WTC11 (cell line): ENCODE data around the gene FOXA2. TPM values are rescaled to one million over a fixed set of nuclear protein-coding genes. Genes with fewer than 3 reads are reported as not detected.

ENCODE experiments used
- ATAC-seq: fragments of 200-7000 bp; cut with Tn5 transposase; 2 replicates; pipeline ENCODE4 v1.10.0; 2021; ENCODE audit warnings: mild to moderate bottlenecking, moderate library complexity
- CTCF ChIA-PET: fragments of 300-600 bp; sonication (Branson Sonifier 250); formaldehyde crosslinking; loops from one replicate; lab custom pipeline; 2021; ENCODE audit warnings: antibody characterized with exemption; lab: Charles Lee
- POLR2A ChIA-PET: fragments of 350-600 bp; sonication (Branson Sonifier 250); formaldehyde crosslinking; loops from one replicate; lab custom pipeline; 2021; ENCODE audit warnings: antibody characterized with exemption; lab: Charles Lee
- DNase-seq: peaks from one replicate; pipeline ENCODE4 v3.0.0; 2021; ENCODE audit warnings: low spot score
- H3K27ac Mint-ChIP-seq: 2 replicates; pipeline ENCODE4 v1.8.0; 2021; ENCODE audit warnings: mixed read lengths
- H3K27me3 Mint-ChIP-seq: 2 replicates; pipeline ENCODE4 v1.8.0; 2021; ENCODE audit warnings: low read depth, mild to moderate bottlenecking, moderate library complexity, mixed read lengths
- H3K36me3 Mint-ChIP-seq: 2 replicates; pipeline ENCODE4 v1.8.0; 2021; ENCODE audit warnings: mixed read lengths
- H3K4me1 Mint-ChIP-seq: 2 replicates; pipeline ENCODE4 v1.8.0; 2022; ENCODE audit warnings: mixed read lengths
- H3K4me3 Mint-ChIP-seq: 2 replicates; pipeline ENCODE4 v1.8.0; 2021; ENCODE audit warnings: mild to moderate bottlenecking, moderate library complexity, mixed read lengths
- H3K9me3 Mint-ChIP-seq: 2 replicates; pipeline ENCODE4 v1.8.0; 2021; ENCODE audit warnings: mixed read lengths
- ARID4B ChIP-seq: sonication (generic); formaldehyde crosslinking; IDR thresholded peaks from 2 replicates; pipeline ENCODE4 v1.8.0; 2023; ENCODE audit warnings: missing genetic modification reagents, mild to moderate bottlenecking, borderline replicate concordance
- ATF6 ChIP-seq: sonication (generic); formaldehyde crosslinking; IDR thresholded peaks from 2 replicates; pipeline ENCODE4 v1.8.1; 2023; ENCODE audit warnings: mild to moderate bottlenecking, missing genetic modification reagents
- E2F5 ChIP-seq: sonication (generic); formaldehyde crosslinking; IDR thresholded peaks from 2 replicates; pipeline ENCODE4 v1.8.1; 2022; ENCODE audit warnings: mild to moderate bottlenecking, moderate library complexity, missing genetic modification reagents
- FOXP4 ChIP-seq: sonication (generic); formaldehyde crosslinking; IDR thresholded peaks from 2 replicates; pipeline ENCODE4 v1.8.0; 2022; ENCODE audit warnings: mild to moderate bottlenecking, missing genetic modification reagents
- GABPB1 ChIP-seq: sonication (generic); formaldehyde crosslinking; IDR thresholded peaks from 2 replicates; pipeline ENCODE4 v1.8.1; 2023; ENCODE audit warnings: mild to moderate bottlenecking, missing genetic modification reagents
- JAZF1 ChIP-seq: fragments of 250-450 bp; sonication (Bioruptor Pico); IDR thresholded peaks from 2 replicates; pipeline ENCODE4 v1.9.0; 2021; ENCODE audit warnings: moderate library complexity, mild to moderate bottlenecking, inconsistent platforms
- NR3C1 ChIP-seq: sonication (generic); formaldehyde crosslinking; conservative IDR thresholded peaks from 2 replicates; pipeline ENCODE4 v1.8.1; 2023; ENCODE audit warnings: low read depth, mild to moderate bottlenecking, missing genetic modification reagents
- TCF7 ChIP-seq: sonication (generic); formaldehyde crosslinking; IDR thresholded peaks from 2 replicates; pipeline ENCODE4 v1.8.0; 2022; ENCODE audit warnings: mild to moderate bottlenecking, low read depth, missing genetic modification reagents, moderate library complexity
- TP53 ChIP-seq: sonication (generic); formaldehyde crosslinking; IDR thresholded peaks from 2 replicates; pipeline ENCODE4 v1.8.1; 2023; ENCODE audit warnings: mild to moderate bottlenecking, missing genetic modification reagents
- ZNF512 ChIP-seq: sonication (generic); formaldehyde crosslinking; IDR thresholded peaks from 2 replicates; pipeline ENCODE4 v1.8.1; 2022; ENCODE audit warnings: missing genetic modification reagents, borderline replicate concordance
- total RNA-seq: library from RNA; stranded (reverse); gene quantifications from 3 replicates; pipeline ENCODE4 v1.2.3, GENCODE V29; 2021
- TF ChIP-seq, protein P1 (sequence below): fragments of 200-600 bp; IDR thresholded peaks from 2 replicates; pipeline ENCODE4 v1.8.0; 2022; ENCODE audit warnings: antibody characterized with exemption

FOXA2 gene
- total RNA-seq, 1 experiment from 2014 or later: 3.1 TPM

DNA sequence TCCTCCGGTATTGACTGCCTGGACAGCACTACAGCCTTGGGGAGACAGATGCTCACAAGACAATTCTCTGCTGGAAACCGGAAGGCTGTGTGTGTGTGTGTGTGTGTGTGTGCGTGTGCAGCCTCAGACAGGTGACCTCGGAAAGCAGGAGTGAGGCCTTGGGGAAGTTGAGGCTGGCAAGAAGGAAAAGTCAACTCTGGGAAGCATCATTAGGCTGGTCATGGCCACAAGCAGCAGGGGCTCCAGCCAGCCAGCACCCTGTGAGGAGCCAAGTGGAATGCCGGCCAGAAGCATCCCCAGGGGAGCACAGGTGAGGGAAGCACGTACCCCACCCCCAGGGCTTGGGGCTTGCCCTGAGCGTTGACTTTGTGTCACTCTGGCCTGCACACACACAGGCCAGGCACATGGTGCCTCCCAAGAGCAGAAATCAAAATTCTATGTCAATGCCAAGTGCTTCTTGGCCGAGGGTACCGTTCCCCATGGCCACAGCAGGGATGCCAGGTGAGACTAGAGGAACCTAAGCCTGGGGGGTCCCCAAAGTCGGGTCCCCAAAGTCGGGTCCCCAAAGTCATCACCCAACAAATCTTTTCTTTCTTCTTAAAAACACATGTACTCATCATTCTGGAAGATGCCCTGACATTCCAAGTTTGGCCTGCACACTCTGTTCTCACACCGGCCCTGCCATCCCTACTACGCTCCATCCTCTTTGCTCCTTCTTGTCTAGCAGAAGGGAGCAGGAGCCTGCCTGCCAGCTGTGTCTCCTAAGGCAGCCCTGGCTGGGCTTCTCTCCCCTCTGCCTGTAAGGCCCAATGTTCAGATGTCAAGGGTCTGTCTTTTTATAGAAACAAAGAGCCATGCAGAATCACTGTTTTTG lies 26.7 kb downstream of the FOXA2 start:
- peaks cover 10% of the 10 kb centered on the region for H3K36me3 Mint-ChIP-seq
- CTCF ChIA-PET: no interaction called here
- H3K4me3 Mint-ChIP-seq: no peak overlapping the region
- ATAC-seq (no peak), DNase-seq (no peak)
- POLR2A ChIA-PET: no interaction called here
- peaks cover 69% of the 10 kb centered on the region for H3K4me1 Mint-ChIP-seq
- H3K27me3 Mint-ChIP-seq: peaks cover 97% of the 10 kb centered on the region
- TF ChIP-seq NR3C1 (CRISPR knock-in tag) (no peak), JAZF1 (CRISPR knock-in tag) (no peak), ATF6 (CRISPR knock-in tag) (no peak), E2F5 (no peak), TCF7 (no peak), ARID4B (CRISPR knock-in tag) (no peak), FOXP4 (CRISPR knock-in tag) (no peak), TP53 (CRISPR knock-in tag) (no peak), GABPB1 (CRISPR knock-in tag) (no peak), ZNF512 (CRISPR knock-in tag) (no peak)
- TF ChIP-seq, protein P1, sequence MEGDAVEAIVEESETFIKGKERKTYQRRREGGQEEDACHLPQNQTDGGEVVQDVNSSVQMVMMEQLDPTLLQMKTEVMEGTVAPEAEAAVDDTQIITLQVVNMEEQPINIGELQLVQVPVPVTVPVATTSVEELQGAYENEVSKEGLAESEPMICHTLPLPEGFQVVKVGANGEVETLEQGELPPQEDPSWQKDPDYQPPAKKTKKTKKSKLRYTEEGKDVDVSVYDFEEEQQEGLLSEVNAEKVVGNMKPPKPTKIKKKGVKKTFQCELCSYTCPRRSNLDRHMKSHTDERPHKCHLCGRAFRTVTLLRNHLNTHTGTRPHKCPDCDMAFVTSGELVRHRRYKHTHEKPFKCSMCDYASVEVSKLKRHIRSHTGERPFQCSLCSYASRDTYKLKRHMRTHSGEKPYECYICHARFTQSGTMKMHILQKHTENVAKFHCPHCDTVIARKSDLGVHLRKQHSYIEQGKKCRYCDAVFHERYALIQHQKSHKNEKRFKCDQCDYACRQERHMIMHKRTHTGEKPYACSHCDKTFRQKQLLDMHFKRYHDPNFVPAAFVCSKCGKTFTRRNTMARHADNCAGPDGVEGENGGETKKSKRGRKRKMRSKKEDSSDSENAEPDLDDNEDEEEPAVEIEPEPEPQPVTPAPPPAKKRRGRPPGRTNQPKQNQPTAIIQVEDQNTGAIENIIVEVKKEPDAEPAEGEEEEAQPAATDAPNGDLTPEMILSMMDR: no peak
- peaks cover 17% of the 10 kb centered on the region for H3K9me3 Mint-ChIP-seq
- H3K27ac Mint-ChIP-seq: no peak overlapping the region
